Posterior cingulate gyrus (tissue), 11 donors: ENCODE measurements around the gene SLC2A2.

Source experiments
- DNase-seq, 10 donors: peaks; one replicate each; pipeline versions ENCODE4 v3.0.0 to v3.0.0-alpha.2; 2020 to 2021; ENCODE audit warnings: mixed read lengths in 3 of 10
- intact Hi-C: fragments of 100-400 bp; cut with DNase I; formaldehyde crosslinking; loops from one replicate; pipeline ENCODE4 v1.15.1; 2023

Gene SLC2A2

DNA sequence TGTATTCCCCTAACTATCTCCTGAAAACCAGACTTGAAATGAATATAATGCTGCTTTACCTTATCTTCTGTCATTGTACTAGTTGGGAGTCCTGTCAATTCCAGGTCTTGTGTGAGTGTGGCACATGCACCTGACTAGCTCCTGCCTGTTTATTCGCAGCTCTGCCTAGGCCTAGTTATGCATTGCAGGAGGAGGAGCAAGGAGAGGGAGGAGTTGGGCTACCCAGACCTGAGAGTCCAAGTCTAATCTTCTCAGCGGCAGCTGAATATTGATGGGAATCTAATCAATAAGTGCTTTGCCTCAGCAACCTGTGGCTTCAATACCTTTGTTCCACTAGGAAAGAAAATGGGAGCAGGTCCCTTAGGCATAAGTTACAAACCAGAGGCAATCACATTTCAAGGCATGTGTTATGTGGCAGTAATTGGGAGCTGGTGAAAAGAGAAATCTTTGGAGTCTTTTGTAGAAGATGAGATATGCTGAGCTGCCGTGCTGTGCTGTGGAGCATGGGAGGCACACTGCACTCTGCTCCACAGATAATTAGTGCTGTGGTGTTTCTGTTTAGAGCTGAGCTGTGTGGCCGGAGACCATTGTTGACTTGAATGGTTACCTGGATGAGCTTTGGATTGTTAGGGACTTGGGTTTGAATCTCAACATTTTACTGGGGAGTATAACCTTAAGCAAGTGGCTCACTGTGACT lies at the start of gene SLC2A2:
SLC2A2 (minus strand) TSS at position 124 of the 697 bp plus-strand sequence; CDS start at position 74, 50 bp downstream.
- no peak for DNase-seq
- intact Hi-C loops: no loop called here

DNA sequence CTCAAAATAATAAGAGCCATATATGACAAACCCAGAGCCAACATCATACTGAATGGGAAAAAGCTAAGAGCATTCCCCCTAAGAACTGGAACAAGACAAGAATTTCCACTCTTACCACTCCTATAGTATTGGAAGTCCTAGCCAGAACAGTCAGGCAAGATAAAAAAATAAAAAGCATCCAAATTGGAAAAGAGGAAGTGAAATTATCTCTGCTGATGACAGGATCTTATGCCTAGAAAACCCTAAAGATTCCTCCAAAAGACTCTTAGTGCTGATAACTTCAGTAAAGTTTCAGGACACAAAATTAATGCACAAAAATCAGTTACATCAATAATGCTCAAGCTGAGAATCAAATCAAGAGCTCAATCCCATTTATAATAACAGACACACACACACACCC lies 45.9 kb upstream of the SLC2A2 start:
- intact Hi-C loops: no loop called here
- DNase-seq: no peak

GRCh38 chr3:171068658-171069057 lies 42.1 kb upstream of the SLC2A2 start:
- DNase-seq: no peak
- intact Hi-C loops: no loop called here

GRCh38 chr3:171066206-171066605 lies 39.7 kb upstream of the SLC2A2 start:
- intact Hi-C loops: no loop called here
- no peak for DNase-seq

GRCh38 chr3:171065732-171066131 lies 39.2 kb upstream of the SLC2A2 start:
- intact Hi-C loops: no loop called here

DNA sequence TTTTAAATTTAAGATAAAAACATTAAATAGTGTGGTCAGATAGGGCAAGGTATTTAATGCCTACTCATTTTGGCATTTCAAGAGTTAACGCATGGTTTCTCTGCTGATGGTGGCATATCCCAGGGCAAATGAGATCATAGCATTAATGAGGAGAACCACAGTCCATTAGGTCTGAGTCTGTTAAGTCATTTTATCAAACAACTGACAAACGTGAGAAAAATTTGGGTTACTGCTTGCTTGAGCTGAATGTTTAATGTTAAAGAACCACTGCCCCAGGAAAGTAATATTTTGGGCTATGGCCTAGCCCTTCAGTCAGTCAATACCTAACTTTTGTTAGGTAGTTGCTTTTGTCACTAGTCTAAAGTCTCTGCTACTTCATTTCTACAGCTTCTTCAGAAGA lies 37.9 kb upstream of the SLC2A2 start:
- no peak for DNase-seq
- intact Hi-C loops: no loop called here

More at GRCh38 chr3:171065732-171066131, 39.2 kb upstream of the SLC2A2 start:
- no peak for DNase-seq

DNA sequence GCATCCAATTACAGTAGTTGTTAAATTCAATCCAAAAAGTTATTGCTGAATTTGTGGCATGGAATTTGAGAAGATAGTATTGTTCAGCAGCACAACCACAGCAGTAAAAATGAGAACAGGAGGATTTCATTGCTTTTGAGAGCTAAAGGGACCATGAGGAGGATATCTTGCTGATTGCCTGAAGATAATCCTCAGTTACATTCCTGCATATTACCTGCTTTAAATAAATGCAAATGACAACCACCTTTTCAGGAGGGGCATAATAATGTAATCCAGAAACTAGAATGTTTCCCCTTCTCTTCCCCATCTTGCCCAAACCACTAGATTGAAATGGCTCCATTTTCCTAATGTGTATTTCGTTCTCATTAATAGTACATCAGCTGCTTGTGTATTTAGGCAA lies 35.2 kb upstream of the SLC2A2 start:
- no peak for DNase-seq
- intact Hi-C loops: no loop called here

- DNase-seq: no peak
- intact Hi-C loops: no loop called here
Observed at GRCh38 chr3:171059978-171060377, 33.5 kb upstream of the SLC2A2 start.

GRCh38 chr3:171058873-171059603 lies 32.5 kb upstream of the SLC2A2 start:
- intact Hi-C loops: no loop called here
- DNase-seq: no peak

DNA sequence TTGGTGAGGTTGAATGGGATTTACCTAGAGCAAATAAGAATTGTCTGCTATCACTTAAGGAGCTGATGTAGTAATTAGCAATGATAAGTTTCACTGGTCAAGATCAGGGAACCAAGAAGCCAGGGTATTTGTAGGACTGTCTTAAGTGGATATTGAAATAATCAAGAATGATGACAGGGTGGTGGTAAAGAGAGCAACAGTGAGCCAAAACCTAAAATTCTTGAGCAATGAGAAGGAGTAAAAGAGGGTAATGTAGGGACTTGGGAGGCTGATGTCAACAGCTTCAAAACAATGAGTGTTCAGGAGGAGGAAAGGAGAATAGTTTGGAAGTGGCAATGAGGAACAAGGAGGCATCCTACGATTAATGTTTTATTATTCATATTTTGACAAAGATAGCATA lies 31.5 kb upstream of the SLC2A2 start:
- intact Hi-C loops: no loop called here

DNA sequence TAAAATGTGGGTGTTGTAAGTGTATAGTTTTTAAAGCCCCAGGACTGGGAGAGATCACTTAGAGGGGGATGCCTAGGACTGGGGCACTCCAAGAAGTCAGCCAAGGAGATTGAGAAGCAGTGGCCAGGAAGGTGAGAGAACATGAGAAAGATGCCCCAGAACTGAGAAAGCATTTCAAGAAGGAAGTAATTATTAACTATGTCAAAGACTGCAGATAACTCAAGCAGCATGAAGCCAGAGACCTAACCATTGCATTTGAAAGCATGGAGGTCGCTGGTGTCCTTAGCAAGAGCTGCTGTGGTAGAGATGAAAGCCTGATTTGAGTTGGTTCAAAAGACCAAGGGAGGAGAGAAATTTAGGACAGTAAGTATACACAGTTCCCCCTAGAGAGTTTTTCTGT lies 30.6 kb upstream of the SLC2A2 start:
- no peak for DNase-seq
- intact Hi-C loops: no loop called here

More for the DNA sequence above, 31.5 kb upstream of the SLC2A2 start:
- DNase-seq: no peak

GRCh38 chr3:171056528-171056927 lies 30.0 kb upstream of the SLC2A2 start:
- intact Hi-C loops: no loop called here

GRCh38 chr3:171055336-171056178 lies 29.0 kb upstream of the SLC2A2 start:
- DNase-seq: no peak
- intact Hi-C loops: no loop called here

More at GRCh38 chr3:171056528-171056927, 30.0 kb upstream of the SLC2A2 start:
- DNase-seq: no peak

DNA sequence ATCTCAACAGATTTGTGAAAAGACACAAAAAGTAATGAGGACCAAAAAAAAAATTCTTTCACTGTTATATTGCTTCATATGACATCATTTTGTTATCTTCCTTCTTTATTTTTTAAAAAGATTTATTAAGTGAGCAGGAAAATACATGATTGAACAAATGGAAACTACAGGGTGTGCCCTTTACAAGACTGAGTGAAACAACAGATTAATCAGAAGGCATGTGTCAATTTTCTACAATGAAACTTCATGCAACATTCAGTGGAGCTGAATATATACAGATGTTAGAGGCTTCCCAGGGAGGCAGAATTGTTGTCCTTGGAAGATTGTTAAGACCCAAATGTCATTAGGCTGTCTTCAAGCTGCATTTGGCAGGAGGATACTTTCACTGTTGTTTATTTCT lies 28.4 kb upstream of the SLC2A2 start:
- DNase-seq: no peak
- intact Hi-C loops: no loop called here

DNA sequence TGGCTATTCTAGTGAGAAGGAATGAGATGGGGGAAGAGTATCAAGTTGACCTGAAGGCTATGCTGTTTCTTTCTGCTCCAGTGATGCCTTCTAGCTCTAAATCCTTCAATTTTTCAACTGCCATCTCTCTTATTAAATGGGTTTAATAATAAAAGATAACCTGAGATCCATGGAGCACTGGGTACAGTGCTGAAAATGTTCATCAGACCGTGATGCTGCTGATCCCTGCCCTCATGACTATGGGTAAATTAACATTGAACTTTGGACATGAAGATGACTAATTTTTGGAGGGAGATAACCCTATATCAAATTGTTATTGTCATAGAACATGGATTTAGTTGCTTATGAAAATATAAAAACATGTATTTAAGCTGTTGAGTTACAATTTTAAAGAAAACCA lies 27.7 kb upstream of the SLC2A2 start:
- DNase-seq: no peak
- intact Hi-C loops: no loop called here

DNA sequence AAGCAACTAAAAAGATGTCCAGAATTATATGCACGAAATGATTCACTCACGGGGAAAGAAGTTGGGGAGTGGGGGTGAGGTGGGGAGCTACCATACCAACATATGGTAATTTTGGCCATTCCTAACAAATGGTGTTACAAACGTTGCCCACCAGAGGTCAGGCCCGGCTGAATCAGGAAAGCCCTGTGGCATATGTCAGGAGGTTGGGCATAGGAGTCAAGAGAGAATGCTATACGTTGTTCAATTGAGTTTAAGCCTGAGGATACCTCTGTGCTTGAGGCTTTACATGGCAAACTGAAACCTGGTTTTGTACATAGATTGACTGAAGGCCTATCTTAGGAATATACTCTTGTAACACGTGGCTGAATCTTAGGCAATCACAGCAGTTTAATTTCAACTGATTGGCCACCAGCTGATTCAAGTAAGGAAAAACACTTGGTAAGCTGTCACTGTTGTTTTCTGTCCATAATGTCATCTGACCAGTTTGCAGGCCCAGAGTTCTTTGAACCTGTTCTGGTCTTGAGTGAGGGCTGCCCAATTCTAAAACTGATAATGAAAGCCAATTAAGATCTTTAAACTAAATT lies 23.4 kb upstream of the SLC2A2 start:
- intact Hi-C loops: loop anchor here (1.0 to 5.0 kb wide), 2 partner anchors 133 to 517 kb away; no protein-coding TSS in a partner anchor
- peak in 7 of 10 donors; percentile 25 to 92 (median 53) for DNase-seq

- DNase-seq: no peak
- intact Hi-C loops: loop anchor here (5.0 kb wide), 1 partner anchor 521 kb away; no protein-coding TSS in a partner anchor
Observed at GRCh38 chr3:171046760-171047159, 20.2 kb upstream of the SLC2A2 start.

DNA sequence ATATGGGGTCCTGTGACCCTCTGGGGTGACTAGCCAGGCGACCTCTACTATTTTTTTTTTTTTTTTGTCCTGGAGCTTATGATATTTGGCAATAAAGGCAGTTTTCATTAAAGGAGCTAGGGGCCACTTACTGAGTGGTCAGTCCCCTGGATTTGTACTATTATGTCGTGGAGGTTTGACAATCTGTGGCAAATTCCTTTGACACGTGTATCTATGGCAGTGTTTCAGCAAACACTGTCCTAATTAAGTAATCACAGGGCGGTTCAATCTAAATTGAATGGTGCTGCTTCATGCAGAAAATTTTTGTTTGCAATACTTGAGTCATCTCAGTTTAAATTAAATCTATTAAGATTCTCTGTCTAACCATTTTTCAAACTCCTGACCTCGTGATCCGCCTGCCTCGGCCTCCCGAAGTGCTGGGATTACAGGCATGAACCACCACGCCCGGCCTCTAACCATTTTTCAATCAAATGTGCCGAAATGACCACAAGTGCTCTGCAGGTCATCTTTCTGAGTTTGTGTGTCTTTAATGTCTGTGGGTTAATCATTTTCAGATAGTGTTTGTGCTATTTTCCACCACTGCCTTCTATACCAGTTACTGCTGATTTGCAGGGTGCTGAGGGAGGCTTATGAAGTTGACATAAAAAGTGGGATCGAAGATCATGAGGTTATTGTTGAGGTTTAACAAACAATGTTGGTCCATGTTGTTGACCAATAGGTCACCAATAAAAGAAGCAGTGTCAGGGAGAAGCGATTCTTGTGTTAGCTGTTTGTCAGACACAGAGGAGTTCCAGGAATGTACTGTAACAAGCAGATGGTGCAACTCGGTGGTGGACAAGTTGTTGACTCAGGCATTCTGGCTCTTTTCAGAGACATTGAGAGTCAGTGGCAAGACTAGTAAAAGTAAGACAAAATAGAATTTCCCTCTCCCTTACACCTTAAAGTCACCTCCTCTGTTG lies 18.6 kb upstream of the SLC2A2 start:
- DNase-seq: no peak
- intact Hi-C loops: loop anchor here (5.0 kb wide), 1 partner anchor 522 kb away; no protein-coding TSS in a partner anchor

DNA sequence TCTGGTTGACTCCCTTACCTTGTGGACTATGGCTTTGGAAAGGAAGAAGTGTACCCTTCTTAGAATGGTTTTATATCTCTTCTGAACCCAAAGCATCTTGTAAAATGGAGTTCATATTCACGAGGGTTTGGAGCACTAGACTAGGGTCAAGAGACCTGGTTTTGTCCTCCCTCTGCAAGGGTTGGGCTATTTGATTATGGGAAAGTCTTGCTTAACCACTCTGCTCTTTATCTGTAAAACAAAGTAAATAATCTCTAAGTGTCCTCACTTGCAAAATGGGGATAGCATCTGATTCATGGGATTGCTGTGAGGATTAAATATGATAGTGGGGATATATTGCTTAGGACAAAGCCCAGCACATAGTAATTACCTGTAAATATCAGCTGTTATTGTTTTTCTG lies 17.9 kb upstream of the SLC2A2 start:
- intact Hi-C loops: no loop called here
- no peak for DNase-seq
